A549 (cell line): ENCODE measurements around the gene LCN12.

Experiments
- CTCF ChIP-seq: fragments of >200 bp; sonication (Bioruptor Twin); formaldehyde crosslinking; IDR thresholded peaks from 3 replicates; pipeline ENCODE4 v1.5.1; 2016
- HDAC2 ChIP-seq: fragments of 200-600 bp; sonication (generic); IDR thresholded peaks from 2 replicates; pipeline ENCODE4 v1.6.1; 2016
- HMGXB4 ChIP-seq: fragments of 250-450 bp; sonication (Bioruptor Pico); IDR thresholded peaks from 2 replicates; pipeline ENCODE4 v1.5.0; 2021; ENCODE audit warnings: mild to moderate bottlenecking, moderate library complexity, borderline replicate concordance
- MAZ ChIP-seq: fragments of 150-350 bp; IDR thresholded peaks from 2 replicates; pipeline ENCODE4 v1.6.1; 2014; ENCODE audit warnings: antibody characterized with exemption, low read depth, low read length, borderline replicate concordance
- POLR2A ChIP-seq: IDR thresholded peaks from 2 replicates; pipeline ENCODE4 v1.6.1; 2012; ENCODE audit warnings: mild to moderate bottlenecking, low read length
- RAD21 ChIP-seq, 2 experiments: fragments of >200 bp in 1 of 2; sonication (Bioruptor Twin) in 1 of 2; formaldehyde crosslinking in 1 of 2; IDR thresholded peaks in 1 of 2; conservative IDR thresholded peaks in 1 of 2; 2 replicates in 1 of 2; 3 replicates in 1 of 2; pipeline ENCODE4 v1.6.1; 2012 to 2018; ENCODE audit warnings: inconsistent platforms in 1 of 2
- RCOR1 ChIP-seq: fragments of 150-350 bp; IDR thresholded peaks from 2 replicates; pipeline ENCODE4 v1.6.1; 2014; ENCODE audit warnings: antibody characterized with exemption, low read length, low read depth
- SMC3 ChIP-seq: fragments of >200 bp; sonication (Bioruptor Twin); formaldehyde crosslinking; IDR thresholded peaks from 3 replicates; pipeline ENCODE4 v1.6.1; 2018; ENCODE audit warnings: inconsistent platforms
- SREBF2 ChIP-seq: fragments of 450-650 bp; IDR thresholded peaks from 2 replicates; pipeline ENCODE4 v1.6.1; 2014; ENCODE audit warnings: mild to moderate bottlenecking, moderate library complexity

GRCh38 chr9:137002646-137003041, 50.6 kb downstream of the LCN12 start:
- TF ChIP-seq HMGXB4 (no peak), CTCF (no peak), RCOR1 (no peak), HDAC2 (no peak), RAD21 (conservative IDR thresholded peaks at IDR 0.05 in 1 of 2, IDR thresholded peaks at IDR 0.05 in 1 of 2) (no peak), SMC3 (no peak), POLR2A (no peak), MAZ (no peak), SREBF2 (no peak)
